IPS-NIHi7 (cell line): ENCODE results near the gene FOLH1.
"Not testable (repeated sequence)": the region's sequence is repeated elsewhere in the genome, so short reads cannot be mapped to it uniquely, and the experiment has no call there.

ENCODE experiments used
- DNase-seq: peaks from one replicate; pipeline ENCODE4 v3.0.0; 2012; ENCODE audit warnings: mixed read lengths; ENCODE audit errors: extremely low spot score

FOLH1 gene

DNA sequence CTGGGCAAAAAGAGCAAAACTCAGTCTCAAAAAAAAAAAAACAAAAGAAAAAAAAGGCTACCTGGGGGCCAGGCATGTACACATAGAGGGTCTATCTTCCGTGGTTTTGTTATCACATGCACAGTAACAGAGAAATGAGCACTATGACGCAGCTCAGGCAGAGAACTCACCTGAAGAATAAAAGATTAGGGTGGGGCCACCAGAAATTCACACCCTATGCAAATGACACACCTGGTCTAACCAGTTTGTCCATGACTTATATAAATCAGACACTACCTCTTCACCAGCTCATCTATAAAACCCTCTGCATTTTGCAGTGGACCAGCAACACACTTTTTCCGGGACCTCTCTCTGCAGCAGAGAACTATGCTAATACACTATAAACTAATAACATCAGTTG is 30.5 kb downstream of the FOLH1 start:
- DNase-seq, result not testable (repeated sequence)

GRCh38 chr11:49175378-49175777 is 33.0 kb downstream of the FOLH1 start:
- DNase-seq, result not testable (repeated sequence)

DNA sequence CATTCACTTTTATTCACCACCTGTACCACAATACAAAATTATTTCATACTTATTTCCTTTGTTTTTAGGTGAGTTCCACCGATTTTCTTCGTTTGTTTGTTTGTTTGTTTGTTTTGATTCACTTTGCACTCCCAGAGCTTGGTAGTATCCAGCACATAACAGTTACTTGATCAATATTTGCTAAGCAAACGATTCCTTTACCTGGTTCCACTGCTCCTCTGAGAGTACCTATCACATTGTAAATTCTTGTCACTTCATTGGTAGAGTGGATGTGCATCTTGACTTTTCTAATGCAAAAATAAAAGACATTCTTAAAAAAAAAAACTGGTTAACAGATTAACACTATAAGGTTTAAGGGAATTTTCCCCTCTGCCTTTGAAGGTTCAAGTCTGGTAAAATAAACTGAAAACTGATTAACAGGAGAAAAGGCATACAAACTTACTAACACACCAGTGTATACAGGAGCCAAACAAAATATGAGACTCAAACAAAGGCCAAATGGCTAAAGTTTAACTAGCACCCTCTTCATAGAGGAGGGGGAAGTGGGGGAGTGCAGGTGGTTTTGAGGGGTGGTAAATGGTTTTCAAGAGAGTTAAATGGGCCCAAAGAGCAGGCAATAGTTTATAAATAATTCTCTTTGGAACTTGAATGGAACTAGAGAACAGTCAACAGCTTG is 33.6 kb downstream of the FOLH1 start:
- not testable (repeated sequence) for DNase-seq

GRCh38 chr11:49171613-49172012 is 36.8 kb downstream of the FOLH1 start:
- DNase-seq, result not testable (repeated sequence)

GRCh38 chr11:49169579-49169978 is 38.8 kb downstream of the FOLH1 start:
- not testable (repeated sequence) for DNase-seq

DNA sequence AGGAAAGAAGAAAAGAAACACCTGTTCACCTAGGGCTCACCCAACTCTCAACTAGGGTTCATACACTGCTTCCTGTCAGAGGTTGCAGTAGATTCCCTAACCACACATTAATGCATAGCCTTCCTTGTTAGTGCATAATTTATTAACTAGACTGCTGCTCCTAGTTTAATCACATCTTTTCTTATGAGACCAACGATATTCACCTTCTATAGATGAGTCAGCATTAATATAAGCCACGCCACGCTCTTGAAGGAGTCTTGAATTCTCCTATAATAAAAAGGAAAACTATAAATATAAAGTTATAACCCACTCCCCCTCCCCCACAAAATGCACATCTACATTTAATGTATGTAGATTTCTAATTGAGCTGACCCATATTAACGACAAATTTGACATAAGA is 39.4 kb downstream of the FOLH1 start:
- not testable (repeated sequence) for DNase-seq

DNA sequence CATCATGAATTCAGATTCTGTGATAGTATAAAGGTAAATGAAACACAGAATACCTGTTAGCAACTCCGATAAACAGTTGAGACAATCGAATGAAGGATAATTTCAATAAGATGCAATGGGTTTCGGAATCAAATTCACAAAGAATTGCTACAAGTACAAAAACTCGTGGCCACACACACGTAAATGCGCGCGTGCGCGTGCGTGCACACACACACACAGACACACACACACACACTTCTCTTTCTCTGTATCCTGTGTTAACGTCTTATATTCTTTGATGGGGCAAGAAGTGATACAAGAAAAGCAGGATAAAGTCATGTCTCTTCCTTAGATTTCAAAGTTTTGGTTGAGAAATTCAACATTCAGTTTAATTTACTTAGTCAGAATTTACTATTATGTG is 57.2 kb downstream of the FOLH1 start:
- no peak for DNase-seq

GRCh38 chr11:49102356-49102755 is 106.0 kb downstream of the FOLH1 start:
- DNase-seq, result not testable (repeated sequence)
